Mesendoderm (in vitro differentiated cells): ENCODE results near the gene CCNI2.

Experiments used
- DNase-seq: peaks from one replicate; pipeline ENCODE4 v3.0.0; 2013
- H2AK5ac ChIP-seq: 2 replicates; pipeline ENCODE4 v1.6.1; 2013; ENCODE audit warnings: low read length, inconsistent platforms
- H2BK120ac ChIP-seq: 2 replicates; pipeline ENCODE4 v1.6.1; 2013; ENCODE audit warnings: low read depth, mild to moderate bottlenecking, low read length, moderate library complexity, mixed read lengths
- H2BK15ac ChIP-seq: replicated peaks from 2 replicates; pipeline ENCODE4 v1.6.1; 2013; ENCODE audit warnings: low read depth, mild to moderate bottlenecking, moderate library complexity
- H2BK5ac ChIP-seq: 2 replicates; pipeline ENCODE4 v1.6.1; 2013; ENCODE audit warnings: low read length, inconsistent platforms
- H3K18ac ChIP-seq: 2 replicates; pipeline ENCODE4 v1.6.1; 2013; ENCODE audit warnings: mild to moderate bottlenecking, low read length, mixed read lengths
- H3K23ac ChIP-seq: one replicate; pipeline ENCODE4 v1.6.1; 2013; ENCODE audit warnings: low read length
- H3K27ac ChIP-seq: 2 replicates; pipeline ENCODE4 v1.5.1; 2013; ENCODE audit warnings: low read depth, mild to moderate bottlenecking, inconsistent platforms, low read length, moderate library complexity
- H3K27me3 ChIP-seq: 2 replicates; pipeline ENCODE4 v1.6.1; 2013; ENCODE audit warnings: low read length, control low read depth, mild to moderate bottlenecking, inconsistent platforms; ENCODE audit not compliant: insufficient read depth, poor library complexity
- H3K36me3 ChIP-seq: 2 replicates; pipeline ENCODE4 v1.6.1; 2013; ENCODE audit warnings: low read length, inconsistent platforms; ENCODE audit not compliant: control insufficient read depth, insufficient read depth
- H3K4ac ChIP-seq: one replicate; pipeline ENCODE4 v1.6.1; 2013; ENCODE audit warnings: low read depth, mild to moderate bottlenecking, low read length, moderate library complexity
- H3K4me1 ChIP-seq: 2 replicates; pipeline ENCODE4 v1.6.1; 2013; ENCODE audit warnings: low read depth, low read length, inconsistent platforms; ENCODE audit not compliant: control insufficient read depth
- H3K4me2 ChIP-seq: 2 replicates; pipeline ENCODE4 v1.6.1; 2013; ENCODE audit warnings: low read length
- H3K4me3 ChIP-seq: 2 replicates; pipeline ENCODE4 v1.5.1; 2013; ENCODE audit warnings: mild to moderate bottlenecking, low read length
- H3K56ac ChIP-seq: one replicate; pipeline ENCODE4 v1.6.1; 2013; ENCODE audit warnings: low read length
- H3K79me1 ChIP-seq: 2 replicates; pipeline ENCODE4 v1.6.1; 2013; ENCODE audit warnings: low read length, inconsistent platforms
- H3K79me2 ChIP-seq: 2 replicates; pipeline ENCODE4 v1.6.1; 2013; ENCODE audit warnings: mild to moderate bottlenecking, low read length; ENCODE audit not compliant: control insufficient read depth, insufficient read depth
- H3K9ac ChIP-seq: 2 replicates; pipeline ENCODE4 v1.6.1; 2013; ENCODE audit warnings: low read length, inconsistent platforms
- H4K5ac ChIP-seq: one replicate; pipeline ENCODE4 v1.6.1; 2013; ENCODE audit warnings: low read length
- H4K8ac ChIP-seq: one replicate; pipeline ENCODE4 v1.6.1; 2013; ENCODE audit warnings: low read depth, mild to moderate bottlenecking, control low read depth, low read length, moderate library complexity
- WGBS: extraction: QIAGEN DNeasy Blood & Tissue Kit; methylation state at CpG from one replicate; pipeline ENCODE4 v1.1.7; 2013; ENCODE audit warnings: low lambda C conversion rate, missing lambda C conversion rate; ENCODE audit not compliant: insufficient coverage; ENCODE audit errors: extremely low coverage; 5-methylcytosine and 5-hydroxymethylcytosine counted together

CCNI2 gene

DNA sequence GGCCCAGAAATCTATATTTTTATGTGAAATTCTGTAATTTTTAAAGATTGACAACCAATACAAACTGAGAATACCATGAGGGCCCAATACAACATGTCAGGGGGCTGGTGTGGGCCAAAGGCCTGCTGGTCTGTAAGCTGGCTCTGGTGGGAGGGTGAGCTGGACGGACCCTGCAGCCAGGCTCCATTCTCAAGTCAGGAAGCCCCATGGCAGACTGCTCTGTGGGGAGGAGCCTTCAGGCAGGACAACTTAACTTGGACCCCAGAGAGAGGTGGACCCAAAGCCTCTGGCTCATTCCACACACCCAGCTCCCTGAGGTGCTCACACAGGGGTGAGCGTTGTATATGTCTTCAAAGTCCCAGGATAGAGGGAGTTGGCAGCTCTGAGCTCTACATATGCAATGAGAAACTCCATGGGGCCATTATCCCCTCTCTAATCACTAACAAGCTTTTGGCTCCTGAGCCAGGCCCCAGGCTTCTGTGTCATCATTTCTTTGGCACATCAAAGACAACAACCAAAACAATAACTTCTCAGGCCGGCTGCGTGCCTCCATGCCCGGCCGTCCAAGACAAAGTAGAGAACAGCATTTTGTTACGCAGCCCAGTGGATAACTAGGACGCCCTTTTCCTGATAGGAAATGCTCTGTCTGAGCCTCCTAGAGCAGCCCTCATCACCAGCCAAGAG lies 23.4 kb downstream of the CCNI2 start:
- Histone ChIP-seq H4K8ac (no peak overlapping the region), H3K27me3 (no peaks in the 10 kb centered on the region), H4K5ac (no peak overlapping the region), H3K36me3 (no peaks in the 10 kb centered on the region), H2BK15ac (no peak overlapping the region), H3K4me3 (no peak overlapping the region), H3K18ac (no peak overlapping the region), H3K27ac (no peak overlapping the region), H3K4ac (no peak overlapping the region), H2AK5ac (no peak overlapping the region), H3K56ac (no peak overlapping the region), H3K79me2 (no peaks in the 10 kb centered on the region), H3K4me2 (no peak overlapping the region), H3K9ac (no peak overlapping the region), H3K79me1 (no peaks in the 10 kb centered on the region), H2BK120ac (no peak overlapping the region), H3K4me1 (no peaks in the 10 kb centered on the region), H2BK5ac (no peak overlapping the region), H3K23ac (no peak overlapping the region)
- no CpG with 5 or more reads among the region's 8 CpGs for WGBS
- DNase-seq: peak; percentile 39

DNA sequence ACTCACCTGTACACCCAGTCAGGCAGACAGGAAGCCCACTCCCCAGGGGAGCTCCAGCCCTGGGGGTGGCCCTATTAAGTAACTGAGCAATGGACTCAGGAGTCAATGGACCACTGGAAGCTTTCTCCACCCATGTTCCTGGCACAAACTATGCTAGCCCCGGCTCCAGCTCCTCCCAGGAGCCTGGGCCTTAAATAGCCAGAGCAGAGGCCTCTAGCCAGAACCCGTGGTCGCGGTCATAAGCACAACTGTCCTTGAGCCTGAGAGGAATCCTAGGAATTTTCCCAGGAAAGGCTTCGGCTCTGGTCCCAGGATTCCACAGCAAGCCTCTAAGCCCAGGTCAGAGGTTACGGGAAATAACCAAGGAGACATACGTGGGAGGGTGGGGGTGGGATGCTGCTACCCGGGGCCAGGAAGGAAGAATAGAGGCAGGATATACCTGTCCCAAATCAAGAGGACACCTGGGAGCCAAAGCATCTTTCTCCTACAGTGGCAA lies 24.3 kb downstream of the CCNI2 start:
- Histone ChIP-seq H2BK15ac (no peak overlapping the region), H3K79me1 (no peaks in the 10 kb centered on the region), H2AK5ac (no peak overlapping the region), H2BK120ac (no peak overlapping the region), H3K9ac (no peak overlapping the region), H3K56ac (no peak overlapping the region), H3K27ac (no peak overlapping the region), H4K5ac (no peak overlapping the region), H3K4me1 (peaks cover 3% of the 10 kb centered on the region), H3K4me3 (no peak overlapping the region), H2BK5ac (no peak overlapping the region), H3K4ac (no peak overlapping the region), H3K4me2 (no peak overlapping the region), H3K18ac (no peak overlapping the region), H3K36me3 (no peaks in the 10 kb centered on the region), H3K23ac (no peak overlapping the region), H3K27me3 (no peaks in the 10 kb centered on the region), H4K8ac (no peak overlapping the region), H3K79me2 (no peaks in the 10 kb centered on the region)
- peak; percentile 91 for DNase-seq
- WGBS: no CpG with 5 or more reads among the region's 8 CpGs

GRCh38 chr5:132772291-132773070 lies 25.3 kb downstream of the CCNI2 start:
- Histone ChIP-seq H3K9ac (no peak overlapping the region), H4K5ac (no peak overlapping the region), H2BK15ac (no peak overlapping the region), H3K56ac (no peak overlapping the region), H3K4ac (no peak overlapping the region), H3K18ac (no peak overlapping the region), H2BK120ac (no peak overlapping the region), H3K4me3 (no peak overlapping the region), H3K36me3 (no peaks in the 10 kb centered on the region), H3K27ac (no peak overlapping the region), H3K79me1 (no peaks in the 10 kb centered on the region), H2AK5ac (no peak overlapping the region), H4K8ac (no peak overlapping the region), H2BK5ac (no peak overlapping the region), H3K4me1 (peaks cover 3% of the 10 kb centered on the region), H3K23ac (no peak overlapping the region), H3K27me3 (no peaks in the 10 kb centered on the region), H3K79me2 (no peaks in the 10 kb centered on the region), H3K4me2 (no peak overlapping the region)
- whole genome bisulfite sequencing: no CpG with 5 or more reads among the region's 8 CpGs
- DNase-seq: no peak

DNA sequence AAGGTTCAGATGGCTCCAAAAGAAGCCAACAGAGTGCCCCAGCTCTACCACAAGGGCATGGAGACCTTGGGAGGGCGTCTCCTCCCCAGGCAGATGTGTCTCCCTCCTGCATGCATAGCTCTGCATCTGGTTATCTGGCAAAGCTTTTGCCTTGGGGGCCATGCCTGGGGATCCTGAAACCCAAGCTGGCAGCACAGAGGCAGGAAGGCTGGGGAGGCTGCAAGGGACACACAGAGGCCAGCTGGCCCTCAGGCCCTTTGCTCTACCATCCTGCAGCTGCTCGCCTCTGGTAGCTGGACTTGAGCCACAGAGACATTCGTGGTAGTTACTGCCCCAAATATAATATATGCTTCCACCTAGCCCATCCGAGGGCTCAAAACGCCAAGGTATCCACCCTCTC lies 25.9 kb downstream of the CCNI2 start:
- WGBS: no CpG with 5 or more reads among the region's 5 CpGs
- DNase-seq: no peak
- Histone ChIP-seq H3K18ac (no peak overlapping the region), H3K27me3 (peaks cover 4% of the 10 kb centered on the region), H2AK5ac (no peak overlapping the region), H3K27ac (no peak overlapping the region), H3K4me1 (peaks cover 3% of the 10 kb centered on the region), H3K4me2 (no peak overlapping the region), H3K9ac (no peak overlapping the region), H4K5ac (no peak overlapping the region), H4K8ac (no peak overlapping the region), H2BK15ac (no peak overlapping the region), H2BK5ac (no peak overlapping the region), H3K4me3 (no peak overlapping the region), H3K36me3 (no peaks in the 10 kb centered on the region), H2BK120ac (no peak overlapping the region), H3K4ac (no peak overlapping the region), H3K79me2 (no peaks in the 10 kb centered on the region), H3K23ac (no peak overlapping the region), H3K79me1 (no peaks in the 10 kb centered on the region), H3K56ac (no peak overlapping the region)

- no peak overlapping the region for H3K23ac ChIP-seq
- no peaks in the 10 kb centered on the region for H3K79me1 ChIP-seq
- no peak overlapping the region for H2BK15ac ChIP-seq
- H3K18ac ChIP-seq: no peak overlapping the region
- no peak overlapping the region for H3K27ac ChIP-seq
- H4K5ac ChIP-seq: no peak overlapping the region
- H3K36me3 ChIP-seq: no peaks in the 10 kb centered on the region
- H3K4me2 ChIP-seq: no peak overlapping the region
- no peak overlapping the region for H2BK120ac ChIP-seq
- H2AK5ac ChIP-seq: no peak overlapping the region
- peaks cover 3% of the 10 kb centered on the region for H3K4me1 ChIP-seq
- H3K4ac ChIP-seq: no peak overlapping the region
- H3K79me2 ChIP-seq: no peaks in the 10 kb centered on the region
- no peak overlapping the region for H4K8ac ChIP-seq
- no peak overlapping the region for H3K4me3 ChIP-seq
- H3K9ac ChIP-seq: no peak overlapping the region
- H3K56ac ChIP-seq: no peak overlapping the region
- WGBS: no CpG with 5 or more reads among the region's 12 CpGs
- H3K27me3 ChIP-seq: peaks cover 5% of the 10 kb centered on the region
- H2BK5ac ChIP-seq: no peak overlapping the region
- DNase-seq: no peak
Measured at GRCh38 chr5:132773601-132774355, 26.6 kb downstream of the CCNI2 start.
